ENCODE results near the gene STIP1. TPM values are rescaled to one million over a fixed set of nuclear protein-coding genes. Genes with fewer than 3 reads are reported as not detected.

The STIP1 gene
- total RNA-seq, 4 donors from 2014 or later = 81.6 to 116 (median 104) TPM

DNA sequence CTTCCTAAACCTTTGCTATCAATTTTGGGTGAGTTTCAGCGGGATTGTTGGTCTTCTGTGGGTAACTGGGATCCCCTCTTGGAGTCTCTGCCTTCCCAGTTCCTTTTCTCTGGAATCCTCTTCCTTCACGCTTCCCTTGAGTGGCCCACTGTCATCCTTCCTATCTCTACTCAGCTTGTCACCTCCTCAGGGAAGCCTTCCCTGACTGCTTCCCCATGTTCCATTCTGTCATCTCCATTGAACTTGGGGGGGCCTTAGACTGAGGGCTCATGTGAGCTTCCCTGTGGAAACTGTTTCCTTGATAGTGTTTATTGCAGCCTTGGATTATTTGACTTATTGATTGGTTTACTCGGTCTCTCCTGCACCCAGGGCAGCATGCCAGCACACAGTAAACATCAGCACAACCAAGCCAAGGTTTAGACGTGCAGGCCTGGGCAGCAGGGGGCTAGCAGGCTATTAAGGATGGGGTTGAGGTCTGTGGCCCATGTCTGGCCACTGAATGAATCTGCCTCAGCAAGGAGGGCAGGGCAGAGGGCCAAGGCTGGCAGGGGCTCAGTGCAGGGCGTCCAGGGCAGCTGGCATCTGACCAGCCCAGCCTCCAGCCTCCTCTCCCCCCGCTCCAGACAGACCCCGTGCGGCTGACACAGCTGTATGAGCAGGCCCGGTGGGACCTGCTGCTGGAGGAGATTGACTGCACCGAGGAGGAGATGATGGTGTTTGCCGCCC lies 32.8 kb downstream of the STIP1 start:
- intact Hi-C loops (cut with DNase I) = no loop called here
- no peak for DNase-seq
- TF ChIP-seq POLR2A (IDR thresholded peaks at IDR 0.05) = no peak
- TF ChIP-seq, protein P1, sequence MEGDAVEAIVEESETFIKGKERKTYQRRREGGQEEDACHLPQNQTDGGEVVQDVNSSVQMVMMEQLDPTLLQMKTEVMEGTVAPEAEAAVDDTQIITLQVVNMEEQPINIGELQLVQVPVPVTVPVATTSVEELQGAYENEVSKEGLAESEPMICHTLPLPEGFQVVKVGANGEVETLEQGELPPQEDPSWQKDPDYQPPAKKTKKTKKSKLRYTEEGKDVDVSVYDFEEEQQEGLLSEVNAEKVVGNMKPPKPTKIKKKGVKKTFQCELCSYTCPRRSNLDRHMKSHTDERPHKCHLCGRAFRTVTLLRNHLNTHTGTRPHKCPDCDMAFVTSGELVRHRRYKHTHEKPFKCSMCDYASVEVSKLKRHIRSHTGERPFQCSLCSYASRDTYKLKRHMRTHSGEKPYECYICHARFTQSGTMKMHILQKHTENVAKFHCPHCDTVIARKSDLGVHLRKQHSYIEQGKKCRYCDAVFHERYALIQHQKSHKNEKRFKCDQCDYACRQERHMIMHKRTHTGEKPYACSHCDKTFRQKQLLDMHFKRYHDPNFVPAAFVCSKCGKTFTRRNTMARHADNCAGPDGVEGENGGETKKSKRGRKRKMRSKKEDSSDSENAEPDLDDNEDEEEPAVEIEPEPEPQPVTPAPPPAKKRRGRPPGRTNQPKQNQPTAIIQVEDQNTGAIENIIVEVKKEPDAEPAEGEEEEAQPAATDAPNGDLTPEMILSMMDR (IDR thresholded peaks at IDR 0.05) = no peak
- 80% methylated on average over 3 to 4 of the region's 11 CpGs for whole genome bisulfite sequencing, 2 donors
- Histone ChIP-seq H3K27me3 (no peaks in the 10 kb centered on the region), H3K4me1 (peaks cover 0 to 16% (median 0%) of the 10 kb centered on the region in 3 donors), H3K4me3 (no peak overlapping the region), H3K9me3 (no peaks in the 10 kb centered on the region), H3K36me3 (peaks cover 0 to 39% (median 6%) of the 10 kb centered on the region in 3 donors), H3K27ac (no peak overlapping the region)

DNA sequence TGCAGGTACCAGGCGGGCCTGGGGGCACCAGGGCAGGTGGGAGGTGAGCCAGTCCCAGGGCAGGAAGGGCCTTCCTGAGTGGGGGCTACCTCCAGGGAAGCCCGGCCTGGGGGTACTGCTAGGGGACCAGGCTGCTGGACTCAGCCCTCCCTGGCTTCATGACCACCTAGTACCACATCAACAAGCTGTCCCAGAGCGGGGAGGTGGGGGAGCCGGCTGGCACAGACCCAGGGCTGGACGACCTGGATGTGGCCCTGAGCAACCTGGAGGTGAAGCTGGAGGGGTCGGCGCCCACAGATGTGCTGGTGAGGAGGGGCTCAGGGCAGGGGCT lies 33.3 kb downstream of the STIP1 start:
- DNase-seq = no peak
- intact Hi-C loops (cut with DNase I) = no loop called here
- WGBS, 2 donors = 80% methylated on average over 2 of the region's 7 CpGs; no CpG with 5 or more reads in 1 of the 2 donors

DNA sequence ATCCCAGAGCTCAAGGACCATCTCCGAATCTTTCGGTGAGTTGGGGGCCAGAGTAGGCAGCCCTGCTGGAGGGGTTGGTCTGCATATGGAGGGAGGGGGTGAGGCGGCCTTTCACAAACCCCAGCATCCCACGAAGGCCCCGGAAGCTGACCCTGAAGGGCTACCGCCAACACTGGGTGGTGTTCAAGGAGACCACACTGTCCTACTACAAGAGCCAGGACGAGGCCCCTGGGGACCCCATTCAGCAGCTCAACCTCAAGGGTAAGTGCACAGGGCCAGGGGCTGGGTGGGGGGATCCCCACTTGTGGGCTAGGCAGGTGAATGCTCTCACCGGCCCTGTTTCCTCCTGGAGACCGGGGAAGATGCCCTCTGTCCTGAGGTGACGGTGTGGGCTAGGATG lies 33.8 kb downstream of the STIP1 start:
- TF ChIP-seq, protein P1 (IDR thresholded peaks at IDR 0.05) = no peak
- TF ChIP-seq POLR2A (IDR thresholded peaks at IDR 0.05) = no peak
- WGBS, 2 donors = 94% methylated on average over 3 of the region's 10 CpGs
- no peak for DNase-seq

More for the DNA sequence above, 33.3 kb downstream of the STIP1 start:
- H3K9me3 ChIP-seq = no peaks in the 10 kb centered on the region
- no peak for TF ChIP-seq POLR2A (IDR thresholded peaks at IDR 0.05)
- TF ChIP-seq, protein P1 (IDR thresholded peaks at IDR 0.05) = no peak
- H3K27me3 ChIP-seq = no peaks in the 10 kb centered on the region
- H3K36me3 ChIP-seq = peaks cover 0 to 39% (median 6%) of the 10 kb centered on the region in 3 donors
- H3K4me1 ChIP-seq = peaks cover 0 to 21% (median 0%) of the 10 kb centered on the region in 3 donors
- no peak overlapping the region for H3K4me3 ChIP-seq
- H3K27ac ChIP-seq = no peak overlapping the region

DNA sequence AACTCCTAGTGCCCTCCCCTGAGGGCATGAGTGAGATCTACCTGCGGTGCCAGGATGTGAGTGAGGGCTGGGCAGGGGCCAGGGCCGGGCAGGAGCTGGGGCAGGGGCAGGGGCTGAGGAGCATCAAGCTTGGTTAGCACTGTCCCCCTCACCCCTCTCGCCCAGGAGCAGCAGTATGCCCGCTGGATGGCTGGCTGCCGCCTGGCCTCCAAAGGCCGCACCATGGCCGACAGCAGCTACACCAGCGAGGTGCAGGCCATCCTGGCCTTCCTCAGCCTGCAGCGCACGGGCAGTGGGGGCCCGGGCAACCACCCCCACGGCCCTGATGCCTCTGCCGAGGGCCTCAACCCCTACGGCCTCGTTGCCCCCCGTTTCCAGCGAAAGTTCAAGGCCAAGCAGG lies 34.3 kb downstream of the STIP1 start:
- DNase-seq = no peak
- TF ChIP-seq, protein P1 (IDR thresholded peaks at IDR 0.05) = no peak
- no peak for TF ChIP-seq POLR2A (IDR thresholded peaks at IDR 0.05)
- intact Hi-C loops (cut with DNase I) = no loop called here

More for the DNA sequence above, 33.8 kb downstream of the STIP1 start:
- Histone ChIP-seq H3K9me3 (no peaks in the 10 kb centered on the region), H3K4me1 (peaks cover 0 to 25% (median under 1%) of the 10 kb centered on the region in 3 donors), H3K27me3 (no peaks in the 10 kb centered on the region), H3K36me3 (peaks cover 0 to 39% (median 6%) of the 10 kb centered on the region in 3 donors), H3K27ac (no peak overlapping the region), H3K4me3 (no peak overlapping the region)
- intact Hi-C loops (cut with DNase I) = no loop called here

DNA sequence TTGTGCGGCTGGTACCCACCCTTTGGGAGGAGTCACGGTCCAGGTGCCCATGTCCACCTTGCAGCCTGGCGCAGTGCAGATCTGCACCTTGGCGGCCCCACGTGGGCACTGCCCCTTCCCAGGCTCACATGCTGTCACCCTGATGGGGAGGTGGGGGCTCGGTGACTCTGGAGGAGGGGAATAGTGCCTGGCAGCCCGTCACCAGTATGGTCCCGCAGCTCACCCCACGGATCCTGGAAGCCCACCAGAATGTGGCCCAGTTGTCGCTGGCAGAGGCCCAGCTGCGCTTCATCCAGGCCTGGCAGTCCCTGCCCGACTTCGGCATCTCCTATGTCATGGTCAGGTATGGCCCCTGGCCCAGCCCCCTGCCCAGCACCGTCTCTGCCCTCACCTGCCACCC lies 34.8 kb downstream of the STIP1 start:
- peaks cover 9 to 36% (median 9%) of the 10 kb centered on the region in 3 donors for H3K4me1 ChIP-seq
- no peak for DNase-seq
- H3K4me3 ChIP-seq = no peak overlapping the region
- TF ChIP-seq POLR2A (IDR thresholded peaks at IDR 0.05) = no peak
- TF ChIP-seq, protein P1 (IDR thresholded peaks at IDR 0.05) = no peak
- H3K36me3 ChIP-seq = peaks cover 0 to 39% (median 6%) of the 10 kb centered on the region in 3 donors
- no peaks in the 10 kb centered on the region for H3K9me3 ChIP-seq
- no peaks in the 10 kb centered on the region for H3K27me3 ChIP-seq
- no peak overlapping the region for H3K27ac ChIP-seq
- WGBS, 2 donors = 92 to 100% methylated on average over 1 to 6 of the region's 14 CpGs
- intact Hi-C loops (cut with DNase I) = no loop called here

More for the DNA sequence above, 34.3 kb downstream of the STIP1 start:
- peaks cover 0 to 39% (median 6%) of the 10 kb centered on the region in 3 donors for H3K36me3 ChIP-seq
- H3K4me3 ChIP-seq = no peak overlapping the region
- no peaks in the 10 kb centered on the region for H3K9me3 ChIP-seq
- H3K27ac ChIP-seq = no peak overlapping the region
- H3K4me1 ChIP-seq = peaks cover 5 to 31% (median 6%) of the 10 kb centered on the region in 3 donors
- WGBS, 2 donors = 89% methylated on average over 3 of the region's 17 CpGs; no CpG with 5 or more reads in 1 of the 2 donors
- H3K27me3 ChIP-seq = no peaks in the 10 kb centered on the region
